Cardiac septum (tissue), 1 donor: Measurements from ENCODE around the gene KRTAP5-1. TPM values are rescaled to one million over a fixed set of nuclear protein-coding genes. Genes with fewer than 3 reads are reported as not detected.
A peak's percentile ranks its signal among the peaks of the same experiment; 100 is the strongest.

ENCODE experiments used
- DNase-seq: peaks from one replicate; pipeline ENCODE4 v3.0.0-alpha.2; 2020; ENCODE audit warnings: low spot score
- intact Hi-C: fragments of 100-400 bp; cut with DNase I; formaldehyde crosslinking; loops from one replicate; pipeline ENCODE4 v1.14.0; 2022
- total RNA-seq: library from RNA; stranded (reverse); fragmentation: NEBNext Ultra II Directional; extraction: Animal tissue kit (Norgen Biotek cat#: 25700); gene quantifications from one replicate; pipeline ENCODE4 v1.2.1, GENCODE V29; 2021
- donor health status: DM: no; HTN: no; CAD: no.

The KRTAP5-1 gene
- total RNA-seq, 1 donor from 2014 or later = not detected

GRCh38 chr11:1574238-1574932 is 10.7 kb downstream of the KRTAP5-1 start:
- intact Hi-C loops = loop anchor here (1.0 to 5.0 kb wide), 2 partner anchors 28 to 37 kb away; no protein-coding TSS in a partner anchor
- DNase-seq = no peak

GRCh38 chr11:1573903-1574237 is 11.2 kb downstream of the KRTAP5-1 start:
- intact Hi-C loops = loop anchor here (1.0 to 5.0 kb wide), 2 partner anchors 28 to 37 kb away; no protein-coding TSS in a partner anchor
- no peak for DNase-seq

DNA sequence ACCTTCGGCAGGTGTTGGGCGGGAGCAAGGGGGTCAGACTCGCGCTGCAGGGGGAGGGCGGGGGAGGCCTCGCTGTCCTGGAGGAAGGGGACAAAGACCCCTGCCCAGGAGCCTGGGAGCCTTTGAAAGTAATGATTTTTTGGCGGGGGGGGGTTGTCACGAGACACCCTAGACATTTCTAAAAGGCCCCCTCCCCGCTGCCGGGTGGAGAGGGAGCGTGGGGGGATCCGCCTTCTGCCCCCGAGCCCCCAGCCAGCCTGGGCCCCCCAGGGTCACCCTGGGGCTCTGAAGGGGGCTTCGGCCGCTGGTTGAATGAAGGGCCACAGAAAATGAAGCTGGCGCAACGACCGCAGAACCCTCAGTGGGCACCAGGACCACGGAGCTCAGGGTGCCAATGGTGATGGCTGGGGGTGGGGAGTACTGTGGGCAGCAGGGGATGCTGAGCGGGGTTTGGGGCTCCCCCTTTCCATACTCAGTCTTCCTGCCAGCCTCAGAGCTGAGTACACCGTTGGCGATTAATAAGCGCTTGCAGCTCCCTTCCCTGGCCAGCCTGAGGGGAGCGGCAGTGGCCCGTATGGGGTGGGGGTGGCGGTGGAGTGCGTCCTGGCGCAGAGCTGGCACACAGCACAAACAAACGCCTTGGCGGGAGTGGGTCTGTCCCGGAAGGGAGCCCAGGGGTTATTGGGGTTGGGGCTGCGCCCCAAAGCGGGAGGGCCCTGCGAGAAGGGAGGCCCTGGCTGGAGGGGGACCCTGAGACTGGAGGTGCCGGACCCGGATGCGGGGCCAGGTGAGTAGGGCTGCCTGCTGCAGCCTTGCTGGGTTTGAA is 11.8 kb downstream of the KRTAP5-1 start:
- intact Hi-C loops = loop anchor here (5.0 kb wide), 1 partner anchor 36 kb away; no protein-coding TSS in a partner anchor
- no peak for DNase-seq

GRCh38 chr11:1572197-1573076 is 12.6 kb downstream of the KRTAP5-1 start, which contains the start of gene DUSP8:
DUSP8 (minus strand) TSS chr11:1572271; CDS start chr11:1565826, 6,445 bp downstream.
- intact Hi-C loops = loop anchor here (5.0 kb wide), 1 partner anchor 35 kb away; no protein-coding TSS in a partner anchor
- DNase-seq = peak; percentile 95

DNA sequence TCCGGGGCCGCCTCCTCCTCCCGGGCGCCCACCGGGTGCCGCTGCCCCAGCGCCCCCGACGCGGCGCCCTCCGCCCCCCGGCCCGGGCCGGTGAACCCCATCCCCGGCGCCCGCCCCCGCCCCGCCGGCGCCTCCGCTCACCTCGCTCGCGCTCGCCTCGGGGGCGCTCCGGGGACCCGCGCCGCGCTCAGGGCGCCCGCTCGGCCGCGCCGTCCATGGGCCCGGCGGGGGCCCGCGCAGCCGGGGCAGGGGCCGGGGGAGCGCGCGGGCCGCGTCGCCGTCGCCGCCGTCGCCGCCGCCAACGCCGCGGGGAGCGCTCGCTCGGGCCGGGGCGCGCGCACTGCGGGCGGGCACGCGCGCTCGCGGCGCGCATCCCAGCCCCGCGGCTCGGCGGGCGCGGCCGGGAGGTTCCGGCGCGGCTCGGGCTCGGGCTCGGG is 13.3 kb downstream of the KRTAP5-1 start:
- intact Hi-C loops = loop anchor here (5.0 kb wide), 1 partner anchor 34 kb away; no protein-coding TSS in a partner anchor
- no peak for DNase-seq

- intact Hi-C loops = loop anchor here (5.0 kb wide), 1 partner anchor 34 kb away; no protein-coding TSS in a partner anchor
- DNase-seq = no peak
Observed at GRCh38 chr11:1570896-1571759, 14.0 kb downstream of the KRTAP5-1 start.

DNA sequence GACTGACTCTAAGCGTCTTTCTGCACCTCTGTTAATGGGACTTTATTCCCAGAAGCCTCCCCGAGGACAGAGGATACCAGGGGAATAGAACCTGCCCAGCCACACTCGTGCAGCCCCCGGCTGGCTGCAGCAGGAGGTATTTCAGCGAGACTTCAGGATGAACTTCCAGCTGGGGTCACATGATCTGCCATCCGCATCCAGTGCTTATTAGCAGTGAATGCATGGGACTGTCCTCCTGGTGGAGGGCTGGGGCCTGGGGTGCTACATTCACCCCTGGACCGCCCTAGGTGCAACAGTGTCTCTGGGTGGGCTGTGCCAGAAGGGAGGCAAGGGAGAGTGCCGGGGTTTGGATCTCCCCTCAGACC is 14.6 kb downstream of the KRTAP5-1 start:
- intact Hi-C loops = loop anchor here (5.0 kb wide), 1 partner anchor 33 kb away; no protein-coding TSS in a partner anchor
- DNase-seq = no peak

DNA sequence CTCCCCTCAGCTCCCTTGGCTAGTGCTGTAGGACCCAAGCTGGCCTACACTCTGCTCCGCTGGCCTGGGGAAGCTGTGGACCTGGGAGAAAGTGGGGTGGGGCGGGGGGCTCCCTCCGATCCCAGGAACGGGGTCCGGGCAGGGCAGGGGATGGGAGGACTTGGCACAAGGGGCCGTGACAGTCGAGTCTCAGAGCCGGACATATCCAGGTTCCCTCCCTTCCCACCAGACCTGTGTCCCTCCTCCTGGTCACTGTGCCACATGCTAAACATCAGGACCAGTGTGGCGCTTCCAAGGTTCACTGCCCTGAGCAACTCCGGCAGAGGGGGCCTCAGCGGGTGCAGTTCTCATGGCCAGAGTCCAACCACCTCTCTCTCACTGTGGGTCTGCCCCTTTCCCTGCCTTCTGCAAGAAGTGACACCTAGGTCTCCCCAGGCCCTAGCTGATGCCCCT is 15.1 kb downstream of the KRTAP5-1 start:
- DNase-seq = no peak
- intact Hi-C loops = loop anchor here (5.0 kb wide), 1 partner anchor 33 kb away; no protein-coding TSS in a partner anchor

DNA sequence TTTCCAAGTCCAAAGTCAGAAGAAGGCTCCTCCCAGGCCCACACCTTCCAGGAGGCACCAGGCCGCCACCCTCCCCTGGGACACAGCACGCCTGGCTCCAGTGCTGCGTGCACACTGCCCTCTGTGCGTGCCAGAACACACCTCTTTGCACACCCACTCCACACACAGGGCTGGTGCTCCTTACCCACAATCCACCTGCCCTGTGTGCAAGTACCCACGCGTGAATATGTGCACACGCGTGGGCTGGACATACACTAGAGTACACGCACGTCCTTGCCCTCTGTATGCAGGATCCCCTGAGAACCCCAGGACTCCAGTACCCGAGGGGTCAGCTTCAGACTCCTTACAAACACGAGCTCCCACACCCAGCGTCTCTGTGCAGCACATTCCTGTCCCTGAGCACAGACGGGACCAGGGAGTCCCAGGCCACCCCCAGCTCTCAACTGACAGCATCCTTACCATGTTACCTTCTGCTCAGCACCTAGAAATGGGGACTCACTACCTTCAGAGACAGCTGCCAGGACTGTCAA is 15.8 kb downstream of the KRTAP5-1 start:
- intact Hi-C loops = no loop called here
- no peak for DNase-seq

DNA sequence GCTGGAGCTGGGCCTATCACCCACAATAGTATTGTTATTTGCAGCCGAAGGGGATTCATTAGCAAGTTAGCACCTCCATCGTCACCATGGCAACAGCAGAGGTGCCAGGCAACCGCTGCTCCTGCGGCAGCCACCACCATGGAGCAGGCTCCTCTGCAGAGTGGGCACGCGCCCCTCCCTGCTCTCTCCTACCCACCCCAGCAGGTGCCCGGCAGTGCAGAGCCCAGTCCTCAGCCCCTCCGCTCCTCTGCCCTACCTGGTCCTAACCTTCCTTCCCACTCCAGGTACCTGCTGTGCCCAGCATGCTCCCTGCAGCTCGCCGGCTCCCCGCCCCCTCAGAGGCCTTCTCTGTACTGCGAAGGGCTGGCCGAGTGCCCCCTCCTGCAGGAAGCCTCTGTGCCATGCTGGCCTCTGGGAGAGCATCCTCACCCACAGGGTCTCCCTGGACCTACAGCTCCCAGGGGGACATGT is 16.6 kb downstream of the KRTAP5-1 start:
- no peak for DNase-seq
- intact Hi-C loops = no loop called here

DNA sequence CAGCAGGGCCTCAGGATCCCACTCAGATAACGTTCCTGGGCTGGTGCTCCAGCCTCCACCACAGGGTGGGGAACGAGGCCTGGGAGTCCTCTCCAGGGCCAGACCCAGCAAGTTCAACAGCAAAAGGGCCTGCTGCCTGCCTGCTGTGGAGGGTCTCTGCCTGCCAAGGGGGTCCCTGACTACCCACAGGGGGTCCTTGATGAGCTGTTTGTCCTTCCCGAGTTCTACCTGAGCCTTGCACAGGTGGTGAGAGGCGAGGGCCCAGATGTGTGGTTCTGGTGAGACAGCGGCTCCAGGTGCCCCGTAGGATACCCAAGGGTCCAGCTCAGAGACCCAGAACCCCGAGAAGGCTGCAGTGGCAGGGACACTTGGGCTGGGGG is 17.4 kb downstream of the KRTAP5-1 start:
- intact Hi-C loops = no loop called here

GRCh38 chr11:1567052-1567720 is 17.9 kb downstream of the KRTAP5-1 start:
- intact Hi-C loops = no loop called here
- peak; percentile 76 for DNase-seq

More for the DNA sequence above, 17.4 kb downstream of the KRTAP5-1 start:
- no peak for DNase-seq

DNA sequence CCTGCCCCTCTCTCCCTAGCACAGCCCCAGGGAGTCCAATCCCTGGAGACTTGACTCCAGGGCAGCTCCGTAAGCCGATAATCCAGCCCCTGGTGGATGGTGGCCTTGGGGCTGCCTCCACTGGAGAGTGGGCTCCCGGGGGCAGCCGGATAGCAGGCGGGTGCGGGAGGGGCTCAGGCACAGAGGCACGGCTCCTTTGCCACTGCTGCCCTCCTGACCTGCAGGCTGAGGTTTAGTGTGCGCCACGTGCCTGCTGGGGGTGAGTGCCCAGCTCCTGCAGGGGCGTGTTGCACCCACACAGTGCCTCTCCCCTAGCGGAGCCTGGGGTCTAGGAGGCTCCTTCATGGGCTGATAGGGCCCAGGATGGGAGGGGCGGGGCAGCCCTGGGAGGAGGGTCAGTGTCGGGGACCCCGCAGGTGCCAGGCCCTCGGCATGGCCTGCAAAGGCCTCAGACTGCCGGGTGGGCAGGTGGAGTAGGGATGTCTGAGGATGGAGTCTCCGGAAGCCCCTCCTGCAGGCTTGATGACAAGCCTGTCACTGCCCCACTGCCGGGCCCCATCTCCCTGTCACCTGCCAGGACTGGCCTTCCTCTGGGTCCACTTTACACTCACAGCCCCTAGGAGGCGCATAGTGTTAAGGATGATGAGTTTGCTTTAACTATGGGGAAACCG is 18.6 kb downstream of the KRTAP5-1 start:
- DNase-seq = no peak
- intact Hi-C loops = no loop called here

- intact Hi-C loops = no loop called here
- no peak for DNase-seq
Observed at GRCh38 chr11:1565904-1566247, 19.2 kb downstream of the KRTAP5-1 start.

DNA sequence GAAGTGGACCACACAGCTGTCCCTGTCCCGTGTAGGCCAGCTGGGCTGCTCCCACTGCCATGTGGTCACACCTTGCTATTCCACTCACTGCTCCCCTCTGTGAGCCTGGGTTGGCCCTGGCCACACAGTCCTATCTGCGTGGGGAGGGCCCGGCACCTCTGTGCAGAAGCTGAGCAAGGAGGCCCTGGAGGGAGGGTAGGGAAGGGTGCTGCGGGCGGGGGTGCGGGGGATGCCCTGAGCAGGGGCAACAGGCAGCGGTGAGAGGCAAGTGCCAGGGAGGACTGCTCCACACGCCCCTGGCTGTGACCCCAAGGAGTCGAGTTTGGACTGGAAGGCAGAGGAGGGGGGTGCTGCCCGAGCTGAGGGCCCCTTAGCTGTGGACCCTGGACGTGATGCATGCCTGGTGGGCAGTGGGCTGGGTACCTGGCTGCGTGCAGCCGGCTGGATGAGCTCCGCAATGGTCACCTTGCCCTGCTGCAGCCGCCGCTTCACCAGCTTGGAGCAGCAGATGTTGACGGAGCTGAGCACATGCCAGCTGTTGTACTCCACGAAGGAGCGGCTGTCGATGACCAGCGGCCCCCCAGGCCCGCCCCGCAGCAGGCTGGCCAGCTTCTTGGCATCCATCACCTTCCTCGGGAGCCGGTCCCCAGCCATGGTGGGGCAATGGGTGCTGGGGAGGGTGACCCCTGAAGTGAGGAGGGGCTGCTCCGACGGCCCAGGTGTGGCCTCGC is 19.7 kb downstream of the KRTAP5-1 start:
- intact Hi-C loops = no loop called here
- peak; percentile 75 for DNase-seq

GRCh38 chr11:1564535-1565172 is 20.4 kb downstream of the KRTAP5-1 start:
- DNase-seq = peak; percentile 88
- intact Hi-C loops = no loop called here
